BJ (cell line): Measurements from ENCODE around the gene GRIP2. TPM values are rescaled to one million over a fixed set of nuclear protein-coding genes. Genes with fewer than 3 reads are reported as not detected.

ENCODE experiments used
- CTCF ChIA-PET: fragments of 350-600 bp; formaldehyde crosslinking; extraction: SDS; loops from one replicate; lab custom pipeline; 2021; ENCODE audit warnings: antibody characterized with exemption, inconsistent platforms; lab: Yijun Ruan, JAX
- POLR2A ChIA-PET: fragments of 300-600 bp; sonication (Branson Sonifier 250); formaldehyde crosslinking; extraction: SDS; loops from one replicate; lab custom pipeline; 2021; ENCODE audit warnings: antibody characterized with exemption; lab: Charles Lee
- DNase-seq: peaks from one replicate; pipeline ENCODE4 v3.0.0-alpha.2; 2011; ENCODE audit warnings: low read depth
- H3K27me3 ChIP-seq: 2 replicates; pipeline ENCODE4 v1.6.0; 2011; ENCODE audit warnings: low read length; ENCODE audit not compliant: control insufficient read depth, insufficient read depth
- H3K36me3 ChIP-seq: 2 replicates; pipeline ENCODE4 v1.5.1; 2011; ENCODE audit warnings: low read length; ENCODE audit not compliant: control insufficient read depth, insufficient read depth
- H3K4me3 ChIP-seq: 2 replicates; pipeline ENCODE4 v1.5.1; 2011; ENCODE audit warnings: low read depth, mild to moderate bottlenecking, control low read depth, low read length
- polyA plus RNA-seq: library from polyadenylated mRNA; depleted of rRNA; stranded (reverse); fragments of >200 nt; gene quantifications from 2 replicates; pipeline ENCODE4 v1.2.3, GENCODE V29; 2011
- TF ChIP-seq, protein P1 (sequence below): IDR thresholded peaks from 2 replicates; pipeline ENCODE4 v1.5.1; 2011; ENCODE audit warnings: low read depth, mild to moderate bottlenecking, control low read depth, inconsistent platforms, low read length, moderate library complexity; ENCODE audit not compliant: insufficient read depth

GRIP2 gene
- polyA plus RNA-seq, 1 experiment = 0.45 TPM

GRCh38 chr3:14511623-14512280, 28.4 kb downstream of the GRIP2 start:
- CTCF ChIA-PET = interaction anchor here (0.9 to 5.5 kb wide), 2 partner anchors 37 to 308 kb away, joined by 3 to 64 read pairs; no protein-coding TSS in a partner anchor
- Histone ChIP-seq H3K36me3 (no peaks in the 10 kb centered on the region), H3K27me3 (peaks cover 2% of the 10 kb centered on the region; the same call in 1 of the 2 replicates), H3K4me3 (no peak overlapping the region)
- POLR2A ChIA-PET = no interaction called here
- TF ChIP-seq, protein P1, sequence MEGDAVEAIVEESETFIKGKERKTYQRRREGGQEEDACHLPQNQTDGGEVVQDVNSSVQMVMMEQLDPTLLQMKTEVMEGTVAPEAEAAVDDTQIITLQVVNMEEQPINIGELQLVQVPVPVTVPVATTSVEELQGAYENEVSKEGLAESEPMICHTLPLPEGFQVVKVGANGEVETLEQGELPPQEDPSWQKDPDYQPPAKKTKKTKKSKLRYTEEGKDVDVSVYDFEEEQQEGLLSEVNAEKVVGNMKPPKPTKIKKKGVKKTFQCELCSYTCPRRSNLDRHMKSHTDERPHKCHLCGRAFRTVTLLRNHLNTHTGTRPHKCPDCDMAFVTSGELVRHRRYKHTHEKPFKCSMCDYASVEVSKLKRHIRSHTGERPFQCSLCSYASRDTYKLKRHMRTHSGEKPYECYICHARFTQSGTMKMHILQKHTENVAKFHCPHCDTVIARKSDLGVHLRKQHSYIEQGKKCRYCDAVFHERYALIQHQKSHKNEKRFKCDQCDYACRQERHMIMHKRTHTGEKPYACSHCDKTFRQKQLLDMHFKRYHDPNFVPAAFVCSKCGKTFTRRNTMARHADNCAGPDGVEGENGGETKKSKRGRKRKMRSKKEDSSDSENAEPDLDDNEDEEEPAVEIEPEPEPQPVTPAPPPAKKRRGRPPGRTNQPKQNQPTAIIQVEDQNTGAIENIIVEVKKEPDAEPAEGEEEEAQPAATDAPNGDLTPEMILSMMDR = no peak
- no peak for DNase-seq

GRCh38 chr3:14510838-14511622, 29.1 kb downstream of the GRIP2 start:
- ChIA-PET CTCF (interaction anchor here (0.6 to 5.5 kb wide), 5 partner anchors 11 to 307 kb away, joined by 3 to 64 read pairs (median 5); no protein-coding TSS in a partner anchor), POLR2A (no interaction called here)
- TF ChIP-seq, protein P1 = no peak
- DNase-seq = no peak
- Histone ChIP-seq H3K27me3 (peaks cover 2% of the 10 kb centered on the region; the same call in 1 of the 2 replicates), H3K4me3 (no peak overlapping the region), H3K36me3 (no peaks in the 10 kb centered on the region)

GRCh38 chr3:14509796-14510100, 30.4 kb downstream of the GRIP2 start:
- ChIA-PET POLR2A (no interaction called here), CTCF (interaction anchor here (1.0 to 5.5 kb wide), 14 partner anchors 8 to 613 kb away, joined by 3 to 64 read pairs (median 6); no protein-coding TSS in a partner anchor)
- peaks cover 2% of the 10 kb centered on the region; the same call in 1 of the 2 replicates for H3K27me3 ChIP-seq
- TF ChIP-seq, protein P1 = no peak
- H3K4me3 ChIP-seq = no peak overlapping the region
- no peaks in the 10 kb centered on the region for H3K36me3 ChIP-seq
- no peak for DNase-seq

GRCh38 chr3:14508966-14509795, 31.0 kb downstream of the GRIP2 start:
- POLR2A ChIA-PET = no interaction called here
- CTCF ChIA-PET = interaction anchor here (0.8 to 5.5 kb wide), 24 partner anchors 8 to 613 kb away, joined by 3 to 64 read pairs (median 4); no protein-coding TSS in a partner anchor
- Histone ChIP-seq H3K27me3 (peaks cover 2% of the 10 kb centered on the region; the same call in 1 of the 2 replicates), H3K4me3 (no peak overlapping the region; the same call in 1 of the 2 replicates), H3K36me3 (no peaks in the 10 kb centered on the region)
- DNase-seq = no peak
- TF ChIP-seq, protein P1 = peak; percentile 93

GRCh38 chr3:14508505-14508819, 31.7 kb downstream of the GRIP2 start:
- H3K4me3 ChIP-seq = no peak overlapping the region
- CTCF ChIA-PET = interaction anchor here (0.6 to 5.5 kb wide), 17 partner anchors 10 to 612 kb away, joined by 3 to 64 read pairs (median 4); no protein-coding TSS in a partner anchor
- POLR2A ChIA-PET = no interaction called here
- H3K36me3 ChIP-seq = no peaks in the 10 kb centered on the region
- TF ChIP-seq, protein P1 = no peak
- DNase-seq = no peak
- H3K27me3 ChIP-seq = peaks cover 2% of the 10 kb centered on the region; the same call in 1 of the 2 replicates
